K562 (cell line): ENCODE measurements around the gene CAMK2N1. TPM values are rescaled to one million over a fixed set of nuclear protein-coding genes. Genes with fewer than 3 reads are reported as not detected.

ENCODE experiments used
- polyA plus RNA-seq, 8 experiments: library from polyadenylated mRNA; depleted of rRNA in 4 of 8; stranded (reverse) in 5 of 8; unstranded in 3 of 8; fragments of >200 nt; fragmentation: Nextera tagmentation in 2 of 8; fragmentation: Illumina TruSeq in 1 of 8; extraction: Ambion mirVana in 2 of 8; extraction: Trizol in 1 of 8; gene quantifications; 2 replicates each; pipeline versions ENCODE4 v1.2.1 to v1.2.3, GENCODE V29; 2011 to 2014; ENCODE audit warnings: inconsistent platforms in 1 of 8, missing spikeins in 1 of 8
- total RNA-seq, 7 experiments: library from RNA; depleted of rRNA in 6 of 7; stranded (reverse); fragments of >200 nt in 6 of 7; fragmentation: Illumina TruSeq in 2 of 7; extraction: Trizol in 2 of 7; gene quantifications; 2 replicates each; pipeline versions ENCODE4 v1.2.1 to v1.2.3, GENCODE V29; 2011 to 2021; ENCODE audit warnings: low replicate concordance in 1 of 7

CAMK2N1 gene
- total and polyA plus RNA-seq, 9 of the 15 experiments (the other 6 are each of a cell fraction or from before 2014, with no cell fraction given) = 0.09 to 1.4 (median 0.34) TPM

Other genes starting within 250 kb of the CAMK2N1 start
Only the 7 nearest of the 8 such genes appear.
- not detected in 2 replicates for gene VWA5B1, start 195.3 kb downstream of the CAMK2N1 start, total RNA-seq (2014; rRNA removed)
- gene VWA5B1, start 195.3 kb downstream of the CAMK2N1 start, total RNA-seq (2014; rRNA removed; fragmentation: Illumina TruSeq; extraction: Trizol) = not detected in 2 replicates
- gene VWA5B1, start 195.3 kb downstream of the CAMK2N1 start, total RNA-seq (2015; rRNA removed; fragmentation: Illumina TruSeq; extraction: Trizol) = not detected in 2 replicates
- gene VWA5B1, start 195.3 kb downstream of the CAMK2N1 start, total RNA-seq (2021) = not detected in 2 replicates
- gene VWA5B1, start 195.3 kb downstream of the CAMK2N1 start, polyA plus RNA-seq (2011; rRNA removed) = not detected in 2 replicates
- not detected in 2 replicates for gene VWA5B1, start 195.3 kb downstream of the CAMK2N1 start, polyA plus RNA-seq (2014; fragmentation: Illumina TruSeq; extraction: Trizol)
- gene VWA5B1, start 195.3 kb downstream of the CAMK2N1 start, polyA plus RNA-seq (2014; fragmentation: Nextera tagmentation; extraction: Ambion mirVana) = not detected
- not detected in 2 replicates for gene VWA5B1, start 195.3 kb downstream of the CAMK2N1 start, polyA plus RNA-seq (2014; rRNA removed)
- gene MUL1, start 21.9 kb upstream of the CAMK2N1 start, total RNA-seq (2014; rRNA removed) = 20.1 and 25.0 TPM in 2 replicates
- 12.7 and 14.5 TPM in 2 replicates for gene MUL1, start 21.9 kb upstream of the CAMK2N1 start, total RNA-seq (2014; rRNA removed; fragmentation: Illumina TruSeq; extraction: Trizol)
- gene MUL1, start 21.9 kb upstream of the CAMK2N1 start, total RNA-seq (2015; rRNA removed; fragmentation: Illumina TruSeq; extraction: Trizol) = 18.6 and 18.7 TPM in 2 replicates
- 32.9 and 34.6 TPM in 2 replicates for gene MUL1, start 21.9 kb upstream of the CAMK2N1 start, total RNA-seq (2021)
- gene MUL1, start 21.9 kb upstream of the CAMK2N1 start, polyA plus RNA-seq (2011; rRNA removed) = 19.3 and 21.6 TPM in 2 replicates
- 26.2 and 26.5 TPM in 2 replicates for gene MUL1, start 21.9 kb upstream of the CAMK2N1 start, polyA plus RNA-seq (2014; fragmentation: Illumina TruSeq; extraction: Trizol)
- 10 to 100 TPM; 10.4 to 14.7 TPM for gene MUL1, start 21.9 kb upstream of the CAMK2N1 start, polyA plus RNA-seq (2014; fragmentation: Nextera tagmentation; extraction: Ambion mirVana)
- gene MUL1, start 21.9 kb upstream of the CAMK2N1 start, polyA plus RNA-seq (2014; rRNA removed) = 22.0 and 23.7 TPM in 2 replicates
- gene FAM43B, start 66.4 kb upstream of the CAMK2N1 start, total RNA-seq (2014; rRNA removed) = not detected in 2 replicates
- not detected in 2 replicates for gene FAM43B, start 66.4 kb upstream of the CAMK2N1 start, total RNA-seq (2014; rRNA removed; fragmentation: Illumina TruSeq; extraction: Trizol)
- gene FAM43B, start 66.4 kb upstream of the CAMK2N1 start, total RNA-seq (2015; rRNA removed; fragmentation: Illumina TruSeq; extraction: Trizol) = not detected in 2 replicates
- gene FAM43B, start 66.4 kb upstream of the CAMK2N1 start, total RNA-seq (2021) = not detected in 2 replicates
- not detected in 2 replicates for gene FAM43B, start 66.4 kb upstream of the CAMK2N1 start, polyA plus RNA-seq (2011; rRNA removed)
- not detected in 2 replicates for gene FAM43B, start 66.4 kb upstream of the CAMK2N1 start, polyA plus RNA-seq (2014; fragmentation: Illumina TruSeq; extraction: Trizol)
- not detected for gene FAM43B, start 66.4 kb upstream of the CAMK2N1 start, polyA plus RNA-seq (2014; fragmentation: Nextera tagmentation; extraction: Ambion mirVana)
- gene FAM43B, start 66.4 kb upstream of the CAMK2N1 start, polyA plus RNA-seq (2014; rRNA removed) = not detected in 2 replicates
- gene CDA, start 102.9 kb upstream of the CAMK2N1 start, total RNA-seq (2014; rRNA removed) = not detected in 2 replicates
- gene CDA, start 102.9 kb upstream of the CAMK2N1 start, total RNA-seq (2014; rRNA removed; fragmentation: Illumina TruSeq; extraction: Trizol) = not detected in 2 replicates
- gene CDA, start 102.9 kb upstream of the CAMK2N1 start, total RNA-seq (2015; rRNA removed; fragmentation: Illumina TruSeq; extraction: Trizol) = not detected in 2 replicates
- gene CDA, start 102.9 kb upstream of the CAMK2N1 start, total RNA-seq (2021) = not detected in 2 replicates
- gene CDA, start 102.9 kb upstream of the CAMK2N1 start, polyA plus RNA-seq (2011; rRNA removed) = not detected in 2 replicates
- not detected in 2 replicates for gene CDA, start 102.9 kb upstream of the CAMK2N1 start, polyA plus RNA-seq (2014; fragmentation: Illumina TruSeq; extraction: Trizol)
- gene CDA, start 102.9 kb upstream of the CAMK2N1 start, polyA plus RNA-seq (2014; fragmentation: Nextera tagmentation; extraction: Ambion mirVana) = not detected
- gene CDA, start 102.9 kb upstream of the CAMK2N1 start, polyA plus RNA-seq (2014; rRNA removed) = 0.12 TPM in 1 of 2 replicates, not detected in the other
- gene PINK1, start 147.2 kb upstream of the CAMK2N1 start, total RNA-seq (2014; rRNA removed) = 11.3 and 12.9 TPM in 2 replicates
- gene PINK1, start 147.2 kb upstream of the CAMK2N1 start, total RNA-seq (2014; rRNA removed; fragmentation: Illumina TruSeq; extraction: Trizol) = 5.7 and 6.2 TPM in 2 replicates
- gene PINK1, start 147.2 kb upstream of the CAMK2N1 start, total RNA-seq (2015; rRNA removed; fragmentation: Illumina TruSeq; extraction: Trizol) = 5.9 and 6.5 TPM in 2 replicates
- gene PINK1, start 147.2 kb upstream of the CAMK2N1 start, total RNA-seq (2021) = 9.3 and 9.5 TPM in 2 replicates
- gene PINK1, start 147.2 kb upstream of the CAMK2N1 start, polyA plus RNA-seq (2011; rRNA removed) = 6.8 and 9.3 TPM in 2 replicates
- gene PINK1, start 147.2 kb upstream of the CAMK2N1 start, polyA plus RNA-seq (2014; fragmentation: Illumina TruSeq; extraction: Trizol) = 7.6 and 9.9 TPM in 2 replicates
- gene PINK1, start 147.2 kb upstream of the CAMK2N1 start, polyA plus RNA-seq (2014; fragmentation: Nextera tagmentation; extraction: Ambion mirVana) = 1 to 10 TPM; 1.5 to 2.2 TPM
- gene PINK1, start 147.2 kb upstream of the CAMK2N1 start, polyA plus RNA-seq (2014; rRNA removed) = 10.2 and 10.5 TPM in 2 replicates
- 209 and 254 TPM in 2 replicates for gene DDOST, start 175.2 kb upstream of the CAMK2N1 start, total RNA-seq (2014; rRNA removed)
- gene DDOST, start 175.2 kb upstream of the CAMK2N1 start, total RNA-seq (2014; rRNA removed; fragmentation: Illumina TruSeq; extraction: Trizol) = 148 and 173 TPM in 2 replicates
- gene DDOST, start 175.2 kb upstream of the CAMK2N1 start, total RNA-seq (2015; rRNA removed; fragmentation: Illumina TruSeq; extraction: Trizol) = 240 and 241 TPM in 2 replicates
- 204 and 214 TPM in 2 replicates for gene DDOST, start 175.2 kb upstream of the CAMK2N1 start, total RNA-seq (2021)
- gene DDOST, start 175.2 kb upstream of the CAMK2N1 start, polyA plus RNA-seq (2011; rRNA removed) = 260 and 287 TPM in 2 replicates
- gene DDOST, start 175.2 kb upstream of the CAMK2N1 start, polyA plus RNA-seq (2014; fragmentation: Illumina TruSeq; extraction: Trizol) = 255 and 267 TPM in 2 replicates
- gene DDOST, start 175.2 kb upstream of the CAMK2N1 start, polyA plus RNA-seq (2014; fragmentation: Nextera tagmentation; extraction: Ambion mirVana) = 100 to 1,000 TPM; 185 to 306 TPM
- 222 and 268 TPM in 2 replicates for gene DDOST, start 175.2 kb upstream of the CAMK2N1 start, polyA plus RNA-seq (2014; rRNA removed)
- 0.12 TPM in 1 of 2 replicates, not detected in the other for gene KIF17, start 231.8 kb upstream of the CAMK2N1 start, total RNA-seq (2014; rRNA removed)
- not detected in 2 replicates for gene KIF17, start 231.8 kb upstream of the CAMK2N1 start, total RNA-seq (2014; rRNA removed; fragmentation: Illumina TruSeq; extraction: Trizol)
- not detected in 2 replicates for gene KIF17, start 231.8 kb upstream of the CAMK2N1 start, total RNA-seq (2015; rRNA removed; fragmentation: Illumina TruSeq; extraction: Trizol)
- gene KIF17, start 231.8 kb upstream of the CAMK2N1 start, total RNA-seq (2021) = 0.11 and 0.47 TPM in 2 replicates
- gene KIF17, start 231.8 kb upstream of the CAMK2N1 start, polyA plus RNA-seq (2011; rRNA removed) = 0.08 and 0.10 TPM in 2 replicates
- 0.04 TPM in 1 of 2 replicates, not detected in the other for gene KIF17, start 231.8 kb upstream of the CAMK2N1 start, polyA plus RNA-seq (2014; fragmentation: Illumina TruSeq; extraction: Trizol)
- gene KIF17, start 231.8 kb upstream of the CAMK2N1 start, polyA plus RNA-seq (2014; fragmentation: Nextera tagmentation; extraction: Ambion mirVana) = under 1 TPM in 1 of 2 experiments, not detected in 1; 0.04 TPM
- gene KIF17, start 231.8 kb upstream of the CAMK2N1 start, polyA plus RNA-seq (2014; rRNA removed) = 0.27 TPM in 1 of 2 replicates, not detected in the other